Spleen (tissue), 7 donors: ENCODE results near the gene LRRC18.

Experiments used
- POLR2AphosphoS5 ChIP-seq, 3 donors: sonication (generic); formaldehyde crosslinking; IDR thresholded peaks; one replicate each; pipeline ENCODE4 v1.5.1; 2017; ENCODE audit warnings: antibody characterized with exemption in 3 of 3
- TF ChIP-seq, protein P1 (sequence below), 11 experiments: fragments of 200-600 bp in 7 of 11; fragments of 450-650 bp in 4 of 11; sonication (generic) in 4 of 11; IDR thresholded peaks in 8 of 11; conservative IDR thresholded peaks in 3 of 11; 1 replicate in 7 of 11; 2 replicates in 4 of 11; pipeline versions ENCODE4 v1.4.0 to v1.8.0; 2016 to 2021; ENCODE audit warnings: antibody characterized with exemption in 11 of 11, inconsistent platforms in 4 of 11, mild to moderate bottlenecking in 1 of 11
- donor health status: DM: no; HTN: no; CAD: no; lungs with moderate emphysema.
- donor health status: DM: no; HTN: no; CAD: no.
- donor health status: DM: no; HTN: no; CAD: no.

DNA sequence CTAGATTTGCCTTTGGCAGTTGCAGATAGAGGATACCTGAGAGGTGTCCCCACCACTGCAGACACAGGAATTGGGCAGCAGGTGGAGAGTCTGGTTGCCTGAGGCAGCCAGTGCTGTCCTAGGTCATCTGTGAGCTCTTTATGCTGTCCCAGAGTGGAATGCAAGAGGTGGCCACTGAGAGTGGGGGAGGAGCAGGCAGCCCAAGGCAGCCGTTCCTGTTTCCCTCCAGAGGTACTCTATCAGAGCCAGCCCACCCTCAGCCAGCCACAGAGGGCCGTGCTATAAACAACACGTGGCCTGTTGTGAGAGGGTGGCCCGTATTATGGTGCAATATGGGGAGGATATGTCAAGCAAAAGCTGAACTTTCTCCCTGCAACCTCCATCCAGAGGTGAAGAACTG is 8.5 kb downstream of the LRRC18 start:
- TF ChIP-seq, protein P1, sequence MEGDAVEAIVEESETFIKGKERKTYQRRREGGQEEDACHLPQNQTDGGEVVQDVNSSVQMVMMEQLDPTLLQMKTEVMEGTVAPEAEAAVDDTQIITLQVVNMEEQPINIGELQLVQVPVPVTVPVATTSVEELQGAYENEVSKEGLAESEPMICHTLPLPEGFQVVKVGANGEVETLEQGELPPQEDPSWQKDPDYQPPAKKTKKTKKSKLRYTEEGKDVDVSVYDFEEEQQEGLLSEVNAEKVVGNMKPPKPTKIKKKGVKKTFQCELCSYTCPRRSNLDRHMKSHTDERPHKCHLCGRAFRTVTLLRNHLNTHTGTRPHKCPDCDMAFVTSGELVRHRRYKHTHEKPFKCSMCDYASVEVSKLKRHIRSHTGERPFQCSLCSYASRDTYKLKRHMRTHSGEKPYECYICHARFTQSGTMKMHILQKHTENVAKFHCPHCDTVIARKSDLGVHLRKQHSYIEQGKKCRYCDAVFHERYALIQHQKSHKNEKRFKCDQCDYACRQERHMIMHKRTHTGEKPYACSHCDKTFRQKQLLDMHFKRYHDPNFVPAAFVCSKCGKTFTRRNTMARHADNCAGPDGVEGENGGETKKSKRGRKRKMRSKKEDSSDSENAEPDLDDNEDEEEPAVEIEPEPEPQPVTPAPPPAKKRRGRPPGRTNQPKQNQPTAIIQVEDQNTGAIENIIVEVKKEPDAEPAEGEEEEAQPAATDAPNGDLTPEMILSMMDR (IDR thresholded peaks at IDR 0.05 in 8 of 11, conservative IDR thresholded peaks at IDR 0.05 in 3 of 11), result no peak
- TF ChIP-seq POLR2AphosphoS5 (IDR thresholded peaks at IDR 0.05), result no peak
